Endothelial cell (in vitro differentiated cells): ENCODE results near the gene PGAP1. TPM values are rescaled to one million over a fixed set of nuclear protein-coding genes. Genes with fewer than 3 reads are reported as not detected.

Experiments used
- DNase-seq: peaks from one replicate; pipeline ENCODE4 v3.0.0; 2021; ENCODE audit warnings: low spot score
- H3K27ac Mint-ChIP-seq: one replicate; pipeline ENCODE4 v1.8.0; 2021; ENCODE audit warnings: mixed read lengths, inconsistent platforms; ENCODE audit not compliant: unreplicated experiment
- H3K27me3 Mint-ChIP-seq: one replicate; pipeline ENCODE4 v1.8.0; 2021; ENCODE audit warnings: mild to moderate bottlenecking, moderate library complexity, mixed read lengths, inconsistent platforms; ENCODE audit not compliant: unreplicated experiment
- H3K36me3 Mint-ChIP-seq: one replicate; pipeline ENCODE4 v1.8.0; 2021; ENCODE audit warnings: mild to moderate bottlenecking, low read depth, mixed read lengths, inconsistent platforms; ENCODE audit not compliant: unreplicated experiment
- H3K4me1 Mint-ChIP-seq: one replicate; pipeline ENCODE4 v1.8.0; 2021; ENCODE audit warnings: mild to moderate bottlenecking, mixed read lengths, inconsistent platforms; ENCODE audit not compliant: unreplicated experiment
- H3K4me3 Mint-ChIP-seq: one replicate; pipeline ENCODE4 v1.8.0; 2021; ENCODE audit warnings: mild to moderate bottlenecking, mixed read lengths, inconsistent platforms; ENCODE audit not compliant: unreplicated experiment
- H3K9me3 Mint-ChIP-seq: one replicate; pipeline ENCODE4 v1.8.0; 2021; ENCODE audit warnings: mixed read lengths, inconsistent platforms; ENCODE audit not compliant: unreplicated experiment
- CTCF ChIP-seq: fragments of 200-600 bp; sonication (generic); IDR thresholded peaks from one replicate; pipeline ENCODE4 v1.5.0; 2021; ENCODE audit warnings: antibody characterized with exemption; ENCODE audit not compliant: unreplicated experiment
- total RNA-seq: library from RNA; stranded (reverse); fragmentation: NEBNext Ultra II Directional; extraction: Animal tissue kit (Norgen Biotek cat#: 25700); gene quantifications from one replicate; pipeline ENCODE4 v1.2.1, GENCODE V29; 2021; ENCODE audit not compliant: unreplicated experiment

PGAP1 gene
- total RNA-seq, 1 donor from 2014 or later = 32.9 TPM

GRCh38 chr2:196839574-196839973 lies 86.9 kb downstream of the PGAP1 start:
- no peak for DNase-seq
- no peak for TF ChIP-seq CTCF
- Mint-ChIP-seq H3K4me1 (no peaks in the 10 kb centered on the region), H3K27me3 (no peaks in the 10 kb centered on the region), H3K9me3 (no peaks in the 10 kb centered on the region), H3K36me3 (peaks cover 5% of the 10 kb centered on the region), H3K4me3 (no peak overlapping the region), H3K27ac (no peak overlapping the region)

- no peak overlapping the region for H3K27ac Mint-ChIP-seq
- no peak overlapping the region for H3K4me3 Mint-ChIP-seq
These were observed 90.1 kb downstream of the PGAP1 start for GRCh38 chr2:196836440-196836839.

GRCh38 chr2:196830701-196831100 lies 95.8 kb downstream of the PGAP1 start:
- Mint-ChIP-seq H3K4me3 (no peak overlapping the region), H3K27ac (no peak overlapping the region), H3K36me3 (no peaks in the 10 kb centered on the region), H3K9me3 (no peaks in the 10 kb centered on the region), H3K27me3 (no peaks in the 10 kb centered on the region), H3K4me1 (peaks cover 6% of the 10 kb centered on the region)
- no peak for DNase-seq
- TF ChIP-seq CTCF = no peak

More at GRCh38 chr2:196836440-196836839, 90.1 kb downstream of the PGAP1 start:
- no peak for TF ChIP-seq CTCF
- no peak for DNase-seq
- no peaks in the 10 kb centered on the region for H3K4me1 Mint-ChIP-seq
- H3K36me3 Mint-ChIP-seq = peaks cover 5% of the 10 kb centered on the region
- H3K27me3 Mint-ChIP-seq = no peaks in the 10 kb centered on the region
- no peaks in the 10 kb centered on the region for H3K9me3 Mint-ChIP-seq

- Mint-ChIP-seq H3K9me3 (no peaks in the 10 kb centered on the region), H3K4me1 (peaks cover 6% of the 10 kb centered on the region), H3K36me3 (no peaks in the 10 kb centered on the region), H3K4me3 (no peak overlapping the region), H3K27ac (no peak overlapping the region), H3K27me3 (no peaks in the 10 kb centered on the region)
- TF ChIP-seq CTCF = no peak
- no peak for DNase-seq
These were observed 99.2 kb downstream of the PGAP1 start for GRCh38 chr2:196827356-196827755.

- H3K27me3 Mint-ChIP-seq = peaks cover 1% of the 10 kb centered on the region
- TF ChIP-seq CTCF = no peak
- no peak for DNase-seq
- peaks cover 3% of the 10 kb centered on the region for H3K36me3 Mint-ChIP-seq
- no peak overlapping the region for H3K4me3 Mint-ChIP-seq
- H3K27ac Mint-ChIP-seq = no peak overlapping the region
- H3K4me1 Mint-ChIP-seq = peaks cover 6% of the 10 kb centered on the region
- H3K9me3 Mint-ChIP-seq = peaks cover under 1% of the 10 kb centered on the region
These were observed 102.6 kb downstream of the PGAP1 start for GRCh38 chr2:196823750-196824522.
